GM12891 (cell line): ENCODE measurements around the gene ENOSF1.
"Not testable (repeated sequence)": the region's sequence is repeated elsewhere in the genome, so short reads cannot be mapped to it uniquely, and the experiment has no call there.

Experiments used
- DNase-seq: peaks from one replicate; pipeline ENCODE4 v3.0.0; 2011; ENCODE audit warnings: low spot score; ENCODE audit not compliant: insufficient read length
- FAIRE-seq: peaks from 2 replicates; lab custom pipeline; 2011; peaks lifted over from hg19 to GRCh38; lab: Jason Lieb, UNC
- PAX5 ChIP-seq: IDR thresholded peaks from 2 replicates; pipeline ENCODE4 v1.6.1; 2011; ENCODE audit warnings: low read length, moderate library complexity, mild to moderate bottlenecking; ENCODE audit not compliant: insufficient read depth, severe bottlenecking
- POLR2A ChIP-seq: IDR thresholded peaks from 2 replicates; pipeline ENCODE4 v1.6.1; 2011; ENCODE audit warnings: low read depth, low read length, control low read depth
- POLR2AphosphoS5 ChIP-seq: IDR thresholded peaks from 2 replicates; pipeline ENCODE4 v1.6.1; 2011; ENCODE audit warnings: low read depth, low read length, control low read depth
- POU2F2 ChIP-seq: IDR thresholded peaks from 2 replicates; pipeline ENCODE4 v1.6.1; 2011; ENCODE audit warnings: low read depth, mild to moderate bottlenecking, control low read depth, low read length, moderate library complexity
- SPI1 ChIP-seq: IDR thresholded peaks from 2 replicates; pipeline ENCODE4 v1.6.1; 2011; ENCODE audit warnings: low read depth, low read length, control low read depth
- TAF1 ChIP-seq: IDR thresholded peaks from 2 replicates; pipeline ENCODE4 v1.6.1; 2011; ENCODE audit warnings: low read depth, low read length, control low read depth

ENOSF1 gene

GRCh38 chr18:683531-683930 lies 28.9 kb downstream of the ENOSF1 start:
- DNase-seq (no peak), FAIRE-seq (no peak)
- no peak for TF ChIP-seq SPI1
- TF ChIP-seq POLR2A: no peak
- no peak for TF ChIP-seq POU2F2
- TF ChIP-seq POLR2AphosphoS5: no peak
- TF ChIP-seq PAX5: no peak
- TF ChIP-seq TAF1: no peak

GRCh38 chr18:682833-683232 lies 29.6 kb downstream of the ENOSF1 start:
- no peak for TF ChIP-seq POU2F2
- TF ChIP-seq POLR2AphosphoS5: no peak
- no peak for TF ChIP-seq PAX5
- no peak for TF ChIP-seq TAF1
- TF ChIP-seq SPI1: no peak
- TF ChIP-seq POLR2A: no peak
- DNase-seq (no peak), FAIRE-seq (no peak)

GRCh38 chr18:682416-682815 lies 30.0 kb downstream of the ENOSF1 start:
- DNase-seq, FAIRE-seq: not testable (repeated sequence)

GRCh38 chr18:681985-682384 lies 30.4 kb downstream of the ENOSF1 start:
- FAIRE-seq (no peak), DNase-seq (no peak)
- TF ChIP-seq POLR2A (no peak), PAX5 (no peak), POU2F2 (no peak), POLR2AphosphoS5 (no peak), TAF1 (no peak), SPI1 (no peak)

GRCh38 chr18:680392-680791 lies 32.0 kb downstream of the ENOSF1 start:
- FAIRE-seq (no peak), DNase-seq (no peak)

GRCh38 chr18:679516-679915 lies 32.9 kb downstream of the ENOSF1 start:
- FAIRE-seq (no peak), DNase-seq (no peak)
- no peak for TF ChIP-seq PAX5
- no peak for TF ChIP-seq POLR2A
- no peak for TF ChIP-seq SPI1
- TF ChIP-seq POLR2AphosphoS5: no peak
- no peak for TF ChIP-seq POU2F2
- no peak for TF ChIP-seq TAF1

More at GRCh38 chr18:680392-680791, 32.0 kb downstream of the ENOSF1 start:
- TF ChIP-seq SPI1 (no peak), TAF1 (no peak), PAX5 (no peak)

GRCh38 chr18:678482-679182 lies 33.8 kb downstream of the ENOSF1 start:
- DNase-seq (no peak), FAIRE-seq (no peak)
- TF ChIP-seq POU2F2 (no peak), SPI1 (no peak), POLR2A (no peak), TAF1 (no peak), PAX5 (no peak), POLR2AphosphoS5 (no peak)

- no peak for FAIRE-seq
- TF ChIP-seq TAF1: no peak
- TF ChIP-seq POU2F2: no peak
- no peak for TF ChIP-seq POLR2A
- TF ChIP-seq POLR2AphosphoS5: no peak
- TF ChIP-seq PAX5: no peak
- TF ChIP-seq SPI1: no peak
- no peak for DNase-seq
Observed at GRCh38 chr18:677951-678381, 34.5 kb downstream of the ENOSF1 start.

GRCh38 chr18:677145-677544 lies 35.3 kb downstream of the ENOSF1 start:
- no peak for DNase-seq
- TF ChIP-seq TAF1 (no peak), SPI1 (no peak), POLR2AphosphoS5 (no peak), POU2F2 (no peak), PAX5 (no peak), POLR2A (no peak)
- FAIRE-seq: no peak

GRCh38 chr18:676736-677135 lies 35.7 kb downstream of the ENOSF1 start:
- FAIRE-seq (no peak), DNase-seq (no peak)
- TF ChIP-seq POLR2AphosphoS5 (no peak), SPI1 (no peak), TAF1 (no peak), POLR2A (no peak), POU2F2 (no peak), PAX5 (no peak)

GRCh38 chr18:676069-676468 lies 36.4 kb downstream of the ENOSF1 start:
- DNase-seq: no peak
- no peak for FAIRE-seq
- TF ChIP-seq POLR2AphosphoS5 (no peak), POU2F2 (no peak), TAF1 (no peak), PAX5 (no peak), POLR2A (no peak), SPI1 (no peak)
